ENCODE results near the gene SH3PXD2A.

The SH3PXD2A gene

GRCh38 chr10:103872137-103872931 lies 17.0 kb upstream of the SH3PXD2A start:
- no peak for DNase-seq

GRCh38 chr10:103871006-103871405 lies 15.6 kb upstream of the SH3PXD2A start:
- no peak for DNase-seq

- no peak for DNase-seq
Observed at GRCh38 chr10:103870516-103870915, 15.1 kb upstream of the SH3PXD2A start.

GRCh38 chr10:103869336-103869735 lies 14.0 kb upstream of the SH3PXD2A start:
- no peak for DNase-seq

- no peak for DNase-seq
Observed at GRCh38 chr10:103868200-103868599, 12.8 kb upstream of the SH3PXD2A start.

DNA sequence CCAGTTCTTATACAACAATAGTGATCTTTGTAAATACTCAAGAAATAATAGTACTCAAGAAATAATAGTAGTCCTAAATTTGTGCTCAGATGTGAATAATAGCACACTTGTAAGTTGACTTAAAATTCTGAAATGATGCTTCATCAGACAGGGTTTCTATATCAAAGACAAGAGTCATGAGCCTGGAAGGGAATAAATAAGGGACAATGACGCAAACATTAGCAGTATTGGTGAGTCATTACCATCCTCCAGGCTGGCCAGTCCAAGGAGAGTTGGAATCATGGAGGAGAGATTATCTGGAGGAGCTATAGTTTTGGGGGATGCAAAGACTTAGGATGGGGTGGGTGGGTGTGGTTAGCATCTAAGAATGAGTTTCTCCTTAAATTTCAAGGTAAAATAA lies 6.1 kb upstream of the SH3PXD2A start:
- DNase-seq = no peak

DNA sequence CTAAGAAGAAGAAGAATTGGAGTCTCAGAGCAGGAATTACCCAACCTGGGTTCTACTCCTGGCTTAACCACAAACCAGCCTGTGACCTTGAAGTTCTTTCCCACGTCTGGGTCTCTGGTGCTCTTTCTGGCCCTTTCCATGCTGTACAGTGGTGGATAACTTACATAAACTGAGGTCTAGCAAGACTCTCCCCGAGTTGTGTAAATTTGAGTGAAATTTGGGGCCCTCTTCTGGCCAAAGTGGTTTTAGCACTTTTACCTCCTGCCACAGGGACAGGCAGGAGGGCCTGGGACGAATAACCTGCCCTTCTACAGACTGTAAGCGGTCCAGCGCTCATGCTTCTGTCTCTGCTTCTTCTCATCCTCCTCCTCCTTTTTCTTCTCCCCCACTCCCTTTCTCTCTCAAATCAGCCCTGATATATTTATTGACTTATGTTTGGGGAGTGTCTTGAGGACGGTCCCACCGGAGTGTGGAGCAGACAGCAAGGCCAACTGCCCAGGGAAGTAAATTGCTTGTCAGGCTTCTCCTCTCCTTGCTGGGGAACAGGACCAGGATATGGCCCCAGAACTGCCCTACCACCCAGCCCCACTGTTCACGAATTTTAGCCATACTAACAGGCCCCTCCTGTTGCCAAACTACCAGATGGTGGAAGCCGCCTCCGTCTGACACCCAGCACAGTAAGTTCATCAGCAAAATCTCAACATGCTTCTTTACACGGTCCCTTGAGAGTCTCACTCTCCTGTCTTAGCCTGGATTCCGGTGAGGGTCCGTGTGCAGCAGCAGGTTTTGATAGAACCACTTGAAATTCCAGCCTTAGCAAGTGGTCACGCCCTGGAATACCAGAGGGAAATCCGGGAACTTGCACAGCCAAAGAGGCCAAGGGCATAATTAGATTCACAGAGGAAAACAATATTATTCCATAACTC lies 4.0 kb upstream of the SH3PXD2A start:
- peak; percentile 50 for DNase-seq

- no peak for DNase-seq
Observed at GRCh38 chr10:103858360-103858759, 3.0 kb upstream of the SH3PXD2A start.

GRCh38 chr10:103856797-103857170 lies 1.4 kb upstream of the SH3PXD2A start:
- DNase-seq = no peak

DNA sequence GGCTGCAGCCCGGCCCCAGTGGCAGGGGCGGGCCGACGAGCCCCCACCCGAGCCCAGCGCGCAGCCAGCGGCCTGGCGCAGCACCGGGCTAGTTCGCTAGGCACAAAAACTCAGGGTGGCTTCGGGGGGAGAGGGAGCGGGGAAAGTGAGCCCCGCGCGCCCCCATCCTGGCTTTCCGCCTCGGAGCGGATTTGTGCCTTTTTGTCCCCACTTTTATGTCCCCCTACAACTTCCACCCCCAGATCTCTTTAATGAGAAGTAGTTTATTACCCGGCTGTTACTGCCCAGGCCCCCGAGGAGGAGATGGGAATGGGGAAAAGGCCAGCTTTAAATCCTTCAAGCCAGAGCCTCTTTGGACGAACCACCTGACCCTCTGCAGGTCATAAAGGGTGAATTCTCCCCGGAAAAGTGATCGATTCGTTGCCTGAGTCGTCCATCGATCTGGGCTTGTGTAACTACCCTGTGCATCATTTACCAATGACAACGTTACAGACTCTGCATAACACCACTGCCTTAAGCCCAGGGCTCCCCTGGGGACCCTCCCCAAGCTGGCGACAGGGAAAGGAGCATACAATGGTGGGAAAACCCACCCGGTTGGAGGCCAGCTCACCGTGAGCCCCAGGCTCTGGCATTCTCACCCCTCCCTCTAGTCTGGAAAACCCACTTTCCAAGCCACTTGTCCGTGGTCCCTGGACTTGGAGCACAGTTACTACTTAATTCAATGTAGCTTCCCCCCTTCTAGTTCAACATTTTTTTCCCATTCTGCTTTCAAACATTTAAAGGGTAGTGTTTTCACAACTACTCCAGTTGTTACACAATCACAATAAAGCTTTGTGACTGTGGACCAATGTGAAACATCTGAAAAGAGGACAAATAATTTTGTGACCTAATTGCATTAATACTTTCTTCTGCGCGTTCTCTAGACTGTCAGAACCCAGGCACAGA lies 748 bp upstream of the SH3PXD2A start:
- no peak for DNase-seq

DNA sequence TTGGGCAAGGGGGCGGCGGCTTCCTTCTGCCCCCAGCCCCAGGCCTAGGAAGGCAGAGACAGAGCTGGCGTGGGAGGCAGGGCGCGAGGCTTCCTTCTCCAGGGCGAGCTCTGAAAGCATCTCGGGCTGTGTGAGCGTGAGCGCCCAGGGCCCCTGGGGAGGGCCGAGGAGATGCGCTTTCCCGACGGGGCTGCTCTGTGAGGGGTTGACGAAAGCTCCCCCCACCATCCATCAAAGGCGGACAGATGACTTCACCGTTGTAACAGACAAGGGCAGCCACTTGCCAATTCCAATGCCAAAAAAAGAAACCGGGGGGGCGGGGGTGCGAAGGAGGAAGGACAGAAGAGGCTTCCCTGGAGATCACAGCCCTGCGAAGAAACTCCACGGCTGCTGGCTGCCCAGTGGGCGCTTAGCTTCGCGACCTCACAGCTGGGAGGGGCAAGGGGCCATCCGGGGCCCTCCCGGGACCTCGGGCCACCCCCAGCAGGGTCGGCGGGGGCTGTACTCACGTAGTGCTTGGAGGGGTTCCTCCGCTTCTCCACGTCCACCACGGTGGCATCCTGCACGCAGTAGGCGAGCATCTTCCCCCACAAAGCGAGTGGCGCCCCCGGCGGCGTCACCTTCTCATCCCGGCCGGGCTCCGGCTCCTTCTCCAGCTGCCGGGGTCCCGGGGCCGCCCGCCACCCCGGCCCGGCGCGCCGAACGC lies 537 bp downstream of the SH3PXD2A start:
- DNase-seq = no peak

- DNase-seq = no peak
Observed at GRCh38 chr10:103854265-103854685, 1.1 kb downstream of the SH3PXD2A start.

DNA sequence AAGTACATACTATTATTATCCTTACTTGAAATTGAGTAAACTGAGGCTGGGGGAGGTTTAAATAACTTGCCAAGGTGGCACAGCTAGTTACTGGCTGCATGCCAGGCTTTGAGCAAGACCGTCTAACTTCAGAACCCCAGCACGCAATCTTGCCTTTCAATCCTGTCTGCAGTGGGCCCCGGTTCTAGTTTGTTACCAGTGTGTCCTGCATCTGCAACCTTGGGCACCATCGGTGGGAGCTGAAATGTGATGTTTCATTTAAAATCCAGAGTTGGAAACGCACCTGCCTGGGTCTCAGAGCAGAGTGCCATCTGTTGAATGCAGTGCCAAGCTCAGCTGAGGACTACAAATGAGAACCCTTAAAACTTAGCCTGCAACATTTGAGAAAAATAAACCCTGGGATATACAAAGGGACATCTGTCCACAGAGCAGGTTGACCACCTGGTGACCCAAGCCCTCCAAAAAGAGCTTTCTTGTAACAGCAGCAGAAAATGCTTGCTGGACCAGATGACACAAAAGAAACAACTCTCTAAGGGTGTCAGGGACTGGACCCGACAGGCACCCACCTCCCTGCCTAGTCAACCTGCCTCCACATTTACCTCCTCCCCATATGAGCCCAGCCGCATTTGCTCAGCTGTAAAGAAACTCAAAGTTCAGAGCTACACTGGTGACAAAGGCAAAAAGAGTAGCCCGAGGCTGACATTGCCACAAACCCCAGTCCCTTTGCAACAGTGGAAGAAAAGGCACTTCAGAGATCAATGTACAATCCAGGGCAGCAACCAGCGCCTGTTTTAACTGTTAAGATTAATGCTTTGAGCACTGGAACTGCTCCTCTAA lies 1.7 kb downstream of the SH3PXD2A start:
- DNase-seq = no peak

GRCh38 chr10:103852856-103853255 lies 2.5 kb downstream of the SH3PXD2A start:
- DNase-seq = no peak

DNA sequence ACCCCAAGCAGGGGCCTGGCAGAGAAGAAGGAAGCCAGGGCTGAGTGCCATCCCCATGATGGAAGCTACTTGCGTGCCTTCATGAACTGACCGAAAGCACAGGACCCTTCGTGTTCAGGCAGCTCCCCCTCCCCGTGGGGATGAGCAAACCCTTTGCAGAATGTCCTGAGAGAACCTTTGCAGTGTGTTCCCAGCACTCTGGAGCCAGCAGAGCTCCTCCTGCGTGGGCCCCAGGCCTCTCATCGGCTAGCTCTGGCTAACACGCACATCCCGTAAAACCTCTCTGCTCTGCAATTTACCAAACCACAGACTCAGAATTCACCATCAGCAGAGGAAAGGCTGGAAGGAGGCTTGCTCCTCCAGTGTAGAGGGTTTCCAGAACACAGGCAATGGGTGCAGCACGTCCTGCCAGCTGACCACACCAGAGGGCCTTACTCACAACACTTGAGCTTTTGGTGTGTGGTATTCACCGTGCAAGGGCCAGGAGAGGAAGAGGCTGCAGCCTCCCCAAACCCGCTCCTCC lies 3.1 kb downstream of the SH3PXD2A start:
- no peak for DNase-seq

- DNase-seq = no peak
Observed at GRCh38 chr10:103851261-103851660, 4.1 kb downstream of the SH3PXD2A start.

DNA sequence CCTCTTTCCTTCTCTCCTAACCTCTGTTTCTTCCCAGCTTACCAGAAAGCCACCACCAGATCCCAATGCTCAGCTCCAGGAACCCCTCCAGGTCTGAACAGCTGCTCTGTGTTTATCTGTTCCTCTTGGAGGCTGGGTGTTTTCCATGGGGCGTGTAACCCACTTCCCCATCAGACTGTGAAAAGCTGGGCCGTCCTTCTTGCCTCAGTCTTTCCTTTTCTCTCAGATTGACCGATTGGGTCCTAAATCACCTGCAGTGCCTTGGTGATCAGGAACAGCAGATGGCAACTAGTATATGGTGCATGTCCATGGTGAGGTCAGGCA lies 4.8 kb downstream of the SH3PXD2A start:
- no peak for DNase-seq

- no peak for DNase-seq
Observed at GRCh38 chr10:103849880-103850571, 5.3 kb downstream of the SH3PXD2A start.

DNA sequence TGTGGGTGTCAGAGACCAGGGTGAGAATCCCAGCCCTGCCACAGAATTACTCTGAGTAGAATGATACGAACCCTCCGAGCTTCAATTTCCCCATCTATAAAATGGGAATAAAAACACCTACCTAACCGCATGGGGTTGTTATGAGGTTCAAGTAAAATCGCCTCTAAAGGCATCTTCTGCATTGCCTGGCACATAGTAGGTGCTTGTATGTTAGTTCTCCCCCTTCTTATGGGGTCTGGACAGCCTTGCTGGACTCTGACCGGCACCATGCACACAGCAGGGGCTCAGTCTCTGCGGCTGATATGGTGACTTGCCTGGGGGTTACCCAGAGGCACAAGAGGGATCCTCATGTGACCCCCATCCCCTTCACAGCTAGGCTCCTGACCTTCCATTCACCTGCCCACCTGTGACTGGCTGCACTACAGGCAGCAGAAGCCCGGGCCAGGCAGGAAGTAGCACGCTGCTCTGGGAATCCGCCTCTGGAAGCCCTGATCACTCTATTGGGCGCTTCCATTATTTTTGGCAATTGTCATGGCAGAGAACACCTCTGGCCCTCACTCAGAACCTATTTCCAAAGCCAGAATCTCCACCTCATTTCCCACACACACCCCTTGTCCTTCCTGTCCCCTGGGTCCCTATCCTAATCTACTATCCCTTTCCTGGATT lies 6.0 kb downstream of the SH3PXD2A start:
- no peak for DNase-seq

DNA sequence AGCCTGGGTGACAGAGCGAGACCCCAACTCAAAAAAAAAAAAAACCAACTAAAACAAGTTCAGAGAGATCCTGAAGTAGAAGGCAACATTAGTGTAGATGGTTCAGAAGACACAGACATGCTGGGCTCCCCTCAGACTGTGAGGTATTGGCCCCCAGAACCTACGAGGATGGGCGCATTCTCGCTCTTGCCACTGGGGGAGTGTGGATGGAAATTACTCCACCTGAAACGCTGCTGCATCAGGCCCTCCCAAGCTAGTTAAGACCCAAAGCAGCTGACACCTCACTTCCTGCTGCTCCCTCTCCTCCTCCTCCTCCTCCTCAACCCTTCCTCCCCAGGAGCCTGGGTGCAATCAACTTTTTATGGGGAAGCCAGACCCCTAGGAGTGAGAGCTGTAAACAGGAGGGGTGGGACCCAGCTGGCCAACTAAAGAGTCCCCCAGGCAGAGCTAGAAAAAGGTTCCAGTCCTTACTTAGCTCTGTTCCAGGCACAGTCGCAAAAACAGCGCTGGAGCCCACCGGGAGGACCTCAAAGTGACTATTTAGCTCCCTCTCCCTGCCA lies 7.4 kb downstream of the SH3PXD2A start:
- no peak for DNase-seq
